HG03039 (cell line): Measurements from ENCODE around the gene METRN.

Experiments
- ATAC-seq: cut with Tn5 transposase; IDR thresholded peaks from one replicate; pipeline ENCODE4 v1.9.1; 2021; ENCODE audit warnings: mild to moderate bottlenecking, moderate library complexity; ENCODE audit not compliant: unreplicated experiment

METRN gene

GRCh38 chr16:722835-723633 is 8.1 kb downstream of the METRN start:
- ATAC-seq, result no peak

- no peak for ATAC-seq
Observed at GRCh38 chr16:723695-724094, 8.8 kb downstream of the METRN start.

GRCh38 chr16:724188-725040 is 9.5 kb downstream of the METRN start:
- no peak for ATAC-seq

- ATAC-seq, result no peak
Observed at GRCh38 chr16:725041-725376, 10.1 kb downstream of the METRN start.

- ATAC-seq, result no peak
Observed at GRCh38 chr16:725463-726187, 10.7 kb downstream of the METRN start.

GRCh38 chr16:726188-726437 is 11.2 kb downstream of the METRN start:
- ATAC-seq, result no peak

GRCh38 chr16:726438-727290 is 11.7 kb downstream of the METRN start, which contains the start of the genes CCDC78 and HAGHL:
CCDC78 (minus strand) TSS chr16:726443; CDS start chr16:726367, 76 bp downstream.
HAGHL (plus strand) TSS chr16:727106; CDS start chr16:727510, 404 bp downstream.
- ATAC-seq, result no peak

GRCh38 chr16:727291-727977 is 12.5 kb downstream of the METRN start:
- no peak for ATAC-seq

- no peak for ATAC-seq
Observed at GRCh38 chr16:728131-728889, 13.4 kb downstream of the METRN start.

GRCh38 chr16:728890-729744 is 14.2 kb downstream of the METRN start:
- no peak for ATAC-seq

GRCh38 chr16:729768-730665 is 15.1 kb downstream of the METRN start:
- ATAC-seq, result no peak

GRCh38 chr16:730666-731509 is 16.0 kb downstream of the METRN start:
- ATAC-seq, result no peak

GRCh38 chr16:732332-732731 is 17.4 kb downstream of the METRN start:
- ATAC-seq, result no peak

- no peak for ATAC-seq
Observed at GRCh38 chr16:732936-733335, 18.0 kb downstream of the METRN start.

- no peak for ATAC-seq
Observed at GRCh38 chr16:733382-734207, 18.7 kb downstream of the METRN start.
